Nephron (organoid): ENCODE measurements around the gene EIF3A.
"Not testable (repeated sequence)": the region's sequence is repeated elsewhere in the genome, so short reads cannot be mapped to it uniquely, and the experiment has no call there.

ENCODE experiments used
- H3K27ac Mint-ChIP-seq, 3 experiments: 2 replicates each; pipeline ENCODE4 v1.8.0; 2020; ENCODE audit warnings: mixed read lengths in 3 of 3, mild to moderate bottlenecking in 2 of 3, moderate library complexity in 1 of 3
- H3K27me3 Mint-ChIP-seq: 2 replicates; pipeline ENCODE4 v1.8.0; 2021; ENCODE audit warnings: low read depth, mild to moderate bottlenecking, moderate library complexity, mixed read lengths
- H3K36me3 Mint-ChIP-seq: 2 replicates; pipeline ENCODE4 v1.8.0; 2020; ENCODE audit warnings: low read depth, mixed read lengths
- H3K4me1 Mint-ChIP-seq: 2 replicates; pipeline ENCODE4 v1.8.0; 2020; ENCODE audit warnings: mixed read lengths
- H3K4me3 Mint-ChIP-seq, 3 experiments: 2 replicates each; pipeline ENCODE4 v1.8.0; 2020; ENCODE audit warnings: mild to moderate bottlenecking in 3 of 3, mixed read lengths in 3 of 3, moderate library complexity in 2 of 3
- H3K9me3 Mint-ChIP-seq: 2 replicates; pipeline ENCODE4 v1.8.0; 2020; ENCODE audit warnings: mixed read lengths
- CTCF ChIP-seq, 3 experiments: fragments of 200-600 bp; sonication (generic); IDR thresholded peaks; one replicate each; pipeline ENCODE4 v1.5.0; 2021; ENCODE audit warnings: antibody characterized with exemption in 3 of 3; ENCODE audit not compliant: unreplicated experiment in 3 of 3

Gene EIF3A

GRCh38 chr10:119031496-119032059 lies 49.0 kb downstream of the EIF3A start:
- H3K4me1 Mint-ChIP-seq: peaks cover 24% of the 10 kb centered on the region
- H3K27me3 Mint-ChIP-seq: peaks cover 12% of the 10 kb centered on the region

GRCh38 chr10:119030421-119031250 lies 50.0 kb downstream of the EIF3A start:
- Mint-ChIP-seq H3K27ac (no peak overlapping the region), H3K36me3 (peaks cover 22% of the 10 kb centered on the region), H3K9me3 (no peaks in the 10 kb centered on the region), H3K4me1 (peaks cover 32% of the 10 kb centered on the region), H3K4me3 (peak overlapping the region; percentile 68 to 83 (median 81)), H3K27me3 (peaks cover 16% of the 10 kb centered on the region)
- no peak for TF ChIP-seq CTCF (IDR thresholded peaks at IDR 0.05; ENCODE audit: unreplicated experiment in 3 of 3)

More at GRCh38 chr10:119031496-119032059, 49.0 kb downstream of the EIF3A start:
- Mint-ChIP-seq H3K4me3 (peak overlapping the region; percentile 68 to 83 (median 81)), H3K36me3 (peaks cover 27% of the 10 kb centered on the region), H3K9me3 (no peaks in the 10 kb centered on the region), H3K27ac (no peak overlapping the region)
- no peak for TF ChIP-seq CTCF (IDR thresholded peaks at IDR 0.05; ENCODE audit: unreplicated experiment in 3 of 3)

- no peak for TF ChIP-seq CTCF (IDR thresholded peaks at IDR 0.05; ENCODE audit: unreplicated experiment in 3 of 3)
- H3K9me3 Mint-ChIP-seq: no peaks in the 10 kb centered on the region
- H3K4me3 Mint-ChIP-seq: peak within 1 kb of the TSS; percentile 80 to 88 (median 88)
- no peak within 1 kb of the TSS for H3K27ac Mint-ChIP-seq
- peaks cover 21% of the 10 kb centered on the region for H3K36me3 Mint-ChIP-seq
- peaks cover 16% of the 10 kb centered on the region for H3K27me3 Mint-ChIP-seq
- peaks cover 32% of the 10 kb centered on the region for H3K4me1 Mint-ChIP-seq
Measured at GRCh38 chr10:119029613-119030420, 50.8 kb downstream of the EIF3A start, which contains the start of gene NANOS1. NANOS1 (plus strand) TSS chr10:119029714; CDS start chr10:119029802, 88 bp downstream.

- Mint-ChIP-seq H3K36me3 (peaks cover 14% of the 10 kb centered on the region), H3K4me1 (peaks cover 28% of the 10 kb centered on the region), H3K4me3 (peak overlapping the region; percentile 80 to 88 (median 88)), H3K9me3 (no peaks in the 10 kb centered on the region), H3K27ac (no peak overlapping the region), H3K27me3 (peaks cover 16% of the 10 kb centered on the region)
- no peak for TF ChIP-seq CTCF (IDR thresholded peaks at IDR 0.05; ENCODE audit: unreplicated experiment in 3 of 3)
Measured at GRCh38 chr10:119028900-119029612, 51.6 kb downstream of the EIF3A start.

- Mint-ChIP-seq H3K27me3 (peaks cover 20% of the 10 kb centered on the region), H3K4me1 (peaks cover 28% of the 10 kb centered on the region), H3K4me3 (peak overlapping the region; percentile 80 to 88 (median 88))
- H3K27ac Mint-ChIP-seq, H3K36me3 Mint-ChIP-seq, H3K9me3 Mint-ChIP-seq: not testable (repeated sequence)
Measured at GRCh38 chr10:119028445-119028899, 52.1 kb downstream of the EIF3A start.
